Kidney epithelial cell (primary cell): Measurements from ENCODE around the gene ME3. TPM values are rescaled to one million over a fixed set of nuclear protein-coding genes. Genes with fewer than 3 reads are reported as not detected.
A peak's percentile ranks its signal among the peaks of the same experiment; 100 is the strongest.

ENCODE experiments used
- DNase-seq: peaks from one replicate; pipeline ENCODE4 v3.0.0-alpha.2; 2010; ENCODE audit warnings: low read depth
- H3K27me3 ChIP-seq: 2 replicates; pipeline ENCODE4 v1.6.0; 2011; ENCODE audit warnings: low read length; ENCODE audit not compliant: control insufficient read depth, insufficient read depth
- H3K36me3 ChIP-seq: 2 replicates; pipeline ENCODE4 v1.5.1; 2011; ENCODE audit warnings: low read length; ENCODE audit not compliant: control insufficient read depth, insufficient read depth
- H3K4me3 ChIP-seq: 2 replicates; pipeline ENCODE4 v1.5.1; 2011; ENCODE audit warnings: low read depth, mild to moderate bottlenecking, control low read depth, low read length
- CTCF ChIP-seq: IDR thresholded peaks from 2 replicates; pipeline ENCODE4 v1.5.1; 2011; ENCODE audit warnings: mild to moderate bottlenecking, moderate library complexity, low read length, control low read depth, inconsistent platforms; ENCODE audit not compliant: insufficient read depth, poor library complexity, severe bottlenecking
- total RNA-seq: library from RNA; depleted of rRNA; stranded (reverse); fragments of >200 nt; gene quantifications from 2 replicates; pipeline ENCODE4 v1.2.3, GENCODE V29; 2015

Gene ME3
- total RNA-seq, 1 donor from 2014 or later = 35.7 TPM

GRCh38 chr11:86458294-86459001, 214.0 kb downstream of the ME3 start:
- H3K4me3 ChIP-seq = no peak overlapping the region
- no peaks in the 10 kb centered on the region for H3K36me3 ChIP-seq
- TF ChIP-seq CTCF = no peak
- DNase-seq = no peak
- H3K27me3 ChIP-seq = no peaks in the 10 kb centered on the region

GRCh38 chr11:86456075-86456939, 216.1 kb downstream of the ME3 start:
- peak; percentile 87 for TF ChIP-seq CTCF
- Histone ChIP-seq H3K36me3 (no peaks in the 10 kb centered on the region), H3K27me3 (no peaks in the 10 kb centered on the region), H3K4me3 (no peak overlapping the region)
- DNase-seq = no peak

- Histone ChIP-seq H3K36me3 (no peaks in the 10 kb centered on the region), H3K27me3 (no peaks in the 10 kb centered on the region), H3K4me3 (no peak overlapping the region)
- no peak for TF ChIP-seq CTCF
- DNase-seq = no peak
Observed at GRCh38 chr11:86453290-86454030, 219.0 kb downstream of the ME3 start.

GRCh38 chr11:86449993-86450629, 222.3 kb downstream of the ME3 start:
- H3K4me3 ChIP-seq = no peak overlapping the region
- no peak for DNase-seq
- TF ChIP-seq CTCF = no peak
- H3K27me3 ChIP-seq = no peaks in the 10 kb centered on the region
- no peaks in the 10 kb centered on the region for H3K36me3 ChIP-seq

GRCh38 chr11:86447763-86448480, 224.5 kb downstream of the ME3 start:
- DNase-seq = no peak
- no peaks in the 10 kb centered on the region for H3K36me3 ChIP-seq
- no peak for TF ChIP-seq CTCF

More at GRCh38 chr11:86447763-86448480, 224.5 kb downstream of the ME3 start:
- Histone ChIP-seq H3K4me3 (no peak overlapping the region), H3K27me3 (no peaks in the 10 kb centered on the region)
